Stimulated activated CD4-positive, alpha-beta T cell treated with anti-CD3 and anti-CD28 coated beads, Interleukin-1b, Interleukin-23, amount 100 ng/mL, for 4 hours (primary cell): Measurements from ENCODE around the gene ITM2B.
A peak's percentile ranks its signal among the peaks of the same experiment; 100 is the strongest.
"Not testable (repeated sequence)": the region's sequence is repeated elsewhere in the genome, so short reads cannot be mapped to it uniquely, and the experiment has no call there.

ENCODE experiments used
- DNase-seq, 2 donors: peaks; one replicate each; pipeline ENCODE4 v3.0.0-alpha.2; 2020; ENCODE audit warnings: low read depth in 2 of 2

The ITM2B gene

DNA sequence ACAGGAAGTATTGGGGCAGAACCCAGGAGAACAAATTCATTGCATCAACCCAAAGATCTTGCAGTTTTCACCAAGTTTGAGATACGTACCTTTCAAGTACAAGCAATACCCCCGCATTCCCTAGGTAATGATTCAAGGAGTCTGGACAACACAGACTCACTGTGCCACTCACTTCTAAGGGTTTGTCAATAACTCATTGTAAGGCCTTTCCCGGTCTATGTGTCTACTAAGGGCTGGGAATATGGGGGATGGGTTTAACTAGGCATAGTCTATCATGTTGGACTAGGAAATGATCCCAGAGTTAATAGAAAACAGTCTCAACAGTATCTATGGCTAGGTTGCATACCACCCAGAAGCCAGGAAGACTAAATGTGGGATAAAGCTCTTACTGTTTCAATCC, 8.3 kb upstream of the ITM2B start:
- no peak for DNase-seq

DNA sequence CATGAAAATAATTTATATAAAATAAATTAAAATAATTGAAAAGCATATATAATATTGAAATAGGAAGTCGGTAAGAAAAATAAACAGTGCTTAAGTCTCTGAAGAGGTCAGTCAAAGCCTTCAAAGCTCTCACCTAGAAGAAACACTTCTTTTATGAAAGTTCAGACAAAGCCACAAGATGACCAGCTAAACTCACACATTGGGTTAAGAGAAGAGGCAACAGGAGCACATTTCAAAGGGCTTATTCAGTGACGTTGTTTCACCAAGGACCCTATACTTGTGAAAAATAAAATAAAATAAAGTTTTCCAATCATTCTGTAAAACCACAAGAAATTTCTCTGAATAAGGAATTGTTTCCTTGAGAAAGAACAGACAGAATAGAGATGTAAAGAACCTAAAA, 2.5 kb upstream of the ITM2B start:
- no peak for DNase-seq

DNA sequence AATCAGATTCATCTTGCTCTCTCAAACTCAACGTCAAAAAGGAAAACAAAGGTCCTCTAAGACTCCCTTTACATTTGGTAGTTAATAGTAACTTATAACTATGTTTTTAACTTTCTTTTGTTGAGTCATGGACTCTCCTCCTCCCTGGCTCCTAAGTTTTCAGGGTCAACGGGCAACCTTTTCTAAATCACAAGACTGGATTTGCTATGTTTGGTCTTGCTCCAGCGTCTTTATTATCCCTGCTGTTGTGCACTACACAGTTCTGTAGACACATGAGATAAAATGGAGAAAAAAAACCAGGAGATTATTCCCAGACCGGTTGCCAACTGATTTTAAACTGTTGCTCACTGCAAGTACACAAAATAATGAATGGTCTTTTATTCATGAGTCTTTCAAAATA, 1.9 kb upstream of the ITM2B start:
- DNase-seq, result no peak

DNA sequence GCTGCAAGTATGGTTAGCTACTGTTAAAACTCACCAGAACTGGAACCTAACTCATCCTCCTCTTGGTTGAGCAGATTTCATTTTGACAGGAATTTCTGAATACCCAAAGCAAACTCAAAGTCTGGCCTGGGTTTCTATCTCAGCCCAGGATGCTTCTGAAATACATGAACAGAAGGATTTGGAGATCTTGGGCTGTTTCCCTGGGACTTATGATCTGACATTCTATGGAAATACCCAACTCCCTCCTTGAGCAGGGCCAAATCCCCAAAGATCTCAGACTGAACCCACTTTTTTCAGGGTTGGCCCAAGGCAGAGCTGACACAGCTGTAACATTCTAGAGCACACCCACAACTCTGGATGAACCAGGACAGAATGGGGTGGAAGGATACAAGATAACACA, 1.1 kb upstream of the ITM2B start:
- no peak for DNase-seq

- DNase-seq, result no peak
Measured at GRCh38 chr13:48232420-48233045, 473 bp upstream of the ITM2B start.

- DNase-seq, result peak in 1 of 2 donors; percentile 18
Measured at GRCh38 chr13:48233889-48234488, 983 bp downstream of the ITM2B start.

DNA sequence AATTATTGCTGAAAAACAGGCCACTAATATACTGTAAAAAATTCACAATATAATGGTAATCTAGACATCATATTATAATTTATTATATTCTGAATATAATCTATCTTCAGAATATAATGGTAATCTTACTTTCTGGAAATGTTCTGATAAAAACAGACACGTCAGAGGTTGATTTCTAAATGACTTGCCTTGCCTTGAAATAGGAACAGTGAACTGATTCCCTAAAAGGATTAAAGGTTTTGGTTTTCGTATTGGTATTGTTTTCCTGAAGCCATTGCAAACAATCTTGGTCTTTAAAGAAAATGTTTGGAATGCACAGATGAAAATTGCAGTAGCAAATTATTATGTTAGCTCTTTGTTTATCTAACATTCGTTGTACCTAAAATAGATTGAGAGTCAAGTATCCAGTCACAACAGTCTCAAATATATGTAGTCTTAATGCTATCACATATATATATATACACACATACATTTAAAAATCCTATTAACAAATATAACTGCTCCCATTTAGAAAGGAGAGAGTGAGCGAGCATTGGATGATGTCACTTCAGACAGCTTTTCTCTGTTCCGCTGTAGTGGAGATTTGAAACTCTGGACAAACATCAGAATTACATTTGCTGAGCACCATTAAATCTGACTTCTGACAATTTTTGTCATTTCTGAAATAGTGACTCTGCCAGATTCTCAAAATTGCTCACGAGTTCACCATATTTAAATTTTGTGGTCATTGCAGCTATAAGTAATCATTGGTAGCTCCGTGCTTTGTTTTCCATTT, 1.7 kb downstream of the ITM2B start:
- DNase-seq, result no peak

DNA sequence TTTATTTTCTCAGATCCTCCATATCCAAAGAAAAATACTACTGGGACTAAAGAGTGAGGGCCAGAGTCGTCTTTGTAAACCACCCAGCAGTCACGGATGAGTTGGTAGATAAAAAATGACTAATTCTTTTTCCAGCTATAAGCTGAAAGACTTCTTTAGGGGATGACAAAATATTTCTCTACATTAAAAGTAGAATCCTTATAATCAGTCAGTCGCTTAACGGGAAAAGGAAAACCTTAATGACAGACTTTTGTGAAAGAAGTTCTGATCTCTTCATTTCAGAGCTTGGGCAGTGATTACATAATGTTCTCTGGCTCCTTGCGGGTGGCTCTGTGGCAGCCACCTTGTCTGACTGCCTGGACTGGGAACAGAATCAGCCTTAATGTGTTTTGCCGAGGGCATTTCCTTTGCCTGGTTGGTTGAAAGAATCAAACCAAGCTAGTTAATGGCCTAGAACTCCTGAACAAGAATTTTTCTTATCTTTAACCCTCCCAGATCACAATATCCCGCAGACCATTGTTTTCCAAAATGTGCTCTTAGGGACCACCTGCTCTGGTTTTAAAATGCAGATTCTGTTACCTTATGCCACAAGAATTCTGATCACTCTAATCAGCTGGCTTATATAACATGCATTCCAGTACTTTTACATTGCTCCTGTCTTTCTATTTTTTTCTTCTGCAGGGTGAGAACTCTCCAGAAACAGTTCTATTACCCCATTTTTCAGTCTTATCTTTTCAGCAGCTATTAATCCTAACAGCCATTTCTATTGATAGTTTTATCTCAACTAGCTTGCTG, 2.5 kb downstream of the ITM2B start:
- no peak for DNase-seq

DNA sequence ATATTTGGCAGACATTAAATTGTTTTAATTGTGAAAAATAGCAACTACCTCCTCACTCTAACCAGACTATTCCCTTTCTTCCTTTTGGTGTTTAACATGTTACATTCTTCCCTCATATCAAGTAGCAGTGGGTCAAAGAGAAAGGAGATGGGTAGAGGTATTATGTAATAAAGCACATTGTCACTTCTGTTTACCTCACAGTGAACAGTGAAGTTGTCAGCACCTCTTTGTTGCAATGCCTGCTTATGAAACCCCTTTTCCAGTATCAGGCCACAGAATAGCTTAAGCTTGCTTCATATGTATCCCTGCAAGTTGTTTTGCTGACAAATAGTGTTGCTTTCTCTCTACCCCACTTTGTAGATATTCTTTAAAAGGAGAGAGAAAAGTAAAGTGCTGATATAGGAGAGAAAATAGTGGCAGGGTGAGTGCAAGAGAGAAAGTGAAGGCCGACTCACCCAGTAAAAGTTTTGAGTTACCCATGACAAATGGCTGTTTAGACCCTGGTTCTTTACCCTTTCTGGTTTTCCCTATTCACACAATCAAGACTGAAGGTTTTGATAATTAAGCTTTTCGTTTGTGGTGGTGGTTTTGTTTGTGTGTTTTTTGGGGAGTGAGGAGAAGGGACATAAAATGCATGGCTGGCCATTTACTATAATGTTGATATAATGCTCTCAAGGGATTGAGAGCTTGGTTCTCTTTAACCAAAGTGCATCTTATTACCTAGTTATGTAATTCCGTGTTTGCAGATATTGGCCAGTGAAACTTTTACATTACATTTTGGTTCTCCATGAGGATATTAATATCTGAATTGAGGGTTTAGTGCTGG, 3.7 kb downstream of the ITM2B start:
- no peak for DNase-seq

- not testable (repeated sequence) for DNase-seq
Measured at GRCh38 chr13:48239369-48239768, 6.4 kb downstream of the ITM2B start.

GRCh38 chr13:48241651-48242050, 8.6 kb downstream of the ITM2B start:
- no peak for DNase-seq

GRCh38 chr13:48242677-48243076, 9.7 kb downstream of the ITM2B start:
- DNase-seq, result no peak

DNA sequence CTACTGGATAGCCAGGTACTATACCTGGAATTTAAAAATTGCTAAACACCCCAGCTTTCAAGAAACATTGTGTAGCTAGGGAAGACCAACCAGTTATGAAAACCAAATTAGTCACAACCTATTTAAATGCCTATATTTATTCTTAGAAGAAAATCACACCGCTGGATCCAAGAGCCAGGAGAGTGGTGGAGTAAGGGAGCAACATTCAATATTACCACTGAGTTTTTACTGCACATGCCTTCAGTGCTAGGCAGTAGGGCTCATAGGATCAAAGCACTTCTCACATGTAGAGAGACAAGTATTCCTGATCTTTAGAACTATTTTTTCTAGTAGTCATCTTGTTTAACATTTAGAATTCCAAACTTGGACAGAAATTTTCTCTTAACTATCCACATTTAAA, 11.2 kb downstream of the ITM2B start:
- DNase-seq, result no peak

DNA sequence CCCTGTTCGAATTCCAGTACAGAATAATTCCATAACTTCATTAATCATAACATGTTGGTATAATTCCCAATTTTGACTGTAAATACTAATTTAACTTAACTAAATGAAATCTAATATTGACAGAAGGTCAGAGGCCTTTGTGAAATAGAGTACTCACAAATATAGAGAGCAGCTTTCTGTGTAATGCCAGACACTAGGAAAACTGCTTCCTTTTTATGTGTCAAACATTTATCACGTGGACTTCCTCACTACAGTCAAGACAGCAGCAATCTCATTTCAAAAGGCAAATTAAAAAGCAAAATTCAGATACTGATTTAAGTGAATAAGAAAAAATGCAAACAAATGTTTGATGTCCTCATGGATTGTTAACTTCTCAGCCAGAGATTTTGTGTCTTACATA, 13.1 kb downstream of the ITM2B start:
- no peak for DNase-seq

DNA sequence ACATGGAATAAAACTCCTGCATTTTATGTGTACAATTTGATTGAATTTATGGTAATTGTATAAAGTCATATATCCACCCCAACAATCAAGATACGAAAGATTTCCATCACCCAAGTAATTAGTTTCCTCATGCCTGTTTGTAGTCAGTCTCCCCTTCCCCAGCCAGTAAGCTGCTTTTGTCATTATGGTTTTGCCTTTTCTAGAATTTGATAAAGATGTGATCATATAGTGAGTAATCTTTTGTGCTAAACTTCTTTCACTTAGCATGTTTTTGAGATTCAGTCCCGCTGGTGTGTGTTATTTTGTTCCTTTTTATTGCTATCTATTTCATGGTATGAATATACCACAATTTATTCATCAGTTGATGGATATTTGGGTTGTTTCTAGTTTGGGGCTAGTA, 16.0 kb downstream of the ITM2B start:
- DNase-seq, result no peak

DNA sequence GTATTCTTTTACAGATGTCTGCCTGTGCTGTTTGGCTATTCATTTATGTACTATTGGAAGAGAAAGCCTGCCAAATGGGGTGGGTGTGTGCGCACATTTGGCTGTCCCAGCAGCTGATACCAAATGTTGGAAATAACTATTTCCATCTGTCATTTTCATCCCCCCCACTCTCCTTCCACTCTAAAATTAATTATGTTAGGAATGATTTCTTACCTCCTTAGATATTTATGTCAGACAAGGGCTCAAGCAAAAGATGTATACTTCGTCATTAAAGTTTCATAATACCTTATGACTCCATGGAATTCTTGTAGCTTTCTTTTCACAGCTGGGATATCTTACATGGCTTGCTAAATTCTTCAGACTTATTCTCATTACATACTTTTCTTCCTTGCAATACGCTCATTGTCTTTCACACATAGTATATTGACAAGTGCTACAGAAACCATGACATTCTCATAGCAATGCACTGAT, 18.6 kb downstream of the ITM2B start:
- no peak for DNase-seq

GRCh38 chr13:48252176-48252575, 19.2 kb downstream of the ITM2B start:
- no peak for DNase-seq

DNA sequence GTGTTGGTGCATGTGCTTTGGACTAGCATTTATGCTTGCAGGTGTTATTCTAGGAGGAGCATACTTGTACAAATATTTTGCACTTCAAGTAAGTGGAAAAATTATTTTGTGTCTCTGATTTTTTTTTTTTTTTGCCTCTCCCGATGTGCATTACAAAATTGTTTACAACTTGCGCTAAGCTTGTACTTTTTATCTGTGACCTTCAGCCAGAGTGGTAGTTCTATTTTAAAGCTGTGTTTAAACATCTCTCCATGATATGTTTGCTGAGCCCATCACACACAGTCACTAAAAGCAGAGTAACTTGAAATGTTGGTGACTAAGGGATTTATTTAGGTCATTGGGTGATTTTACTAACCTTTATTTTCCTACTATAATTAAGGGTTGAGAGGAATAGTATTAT, 20.8 kb downstream of the ITM2B start:
- DNase-seq, result no peak

DNA sequence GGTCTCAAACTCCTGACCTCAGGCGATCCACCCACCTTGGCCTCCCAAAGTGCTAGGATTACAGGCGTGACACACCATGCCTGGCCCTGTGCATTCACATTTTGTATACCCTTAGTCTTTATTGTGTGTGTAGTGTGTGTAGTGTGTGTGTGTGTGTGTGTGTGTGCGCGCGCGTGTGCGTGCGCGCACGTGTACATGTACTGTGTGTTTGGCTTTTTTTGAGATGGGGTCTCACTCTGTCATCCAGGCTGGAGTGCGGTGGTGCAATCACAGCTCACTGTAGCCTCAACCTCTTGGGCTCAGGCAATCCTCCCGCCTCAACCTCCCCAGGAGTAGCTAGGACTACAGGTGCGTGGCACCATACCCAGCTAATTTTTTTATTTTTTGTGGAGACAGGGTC, 22.1 kb downstream of the ITM2B start:
- DNase-seq, result no peak

DNA sequence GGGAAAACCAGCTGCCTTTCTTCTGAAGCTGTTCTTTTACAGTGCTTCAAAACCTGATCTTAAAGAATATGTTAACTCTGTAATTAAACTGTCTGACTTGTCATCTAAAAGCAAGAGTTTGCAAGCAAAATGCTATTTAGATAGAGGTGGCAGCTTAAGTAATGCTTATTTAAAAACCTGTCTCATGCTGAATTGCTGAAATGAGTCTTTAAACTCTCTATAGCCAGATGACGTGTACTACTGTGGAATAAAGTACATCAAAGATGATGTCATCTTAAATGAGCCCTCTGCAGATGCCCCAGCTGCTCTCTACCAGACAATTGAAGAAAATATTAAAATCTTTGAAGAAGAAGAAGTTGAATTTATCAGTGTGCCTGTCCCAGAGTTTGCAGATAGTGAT, 22.9 kb downstream of the ITM2B start:
- DNase-seq, result no peak

DNA sequence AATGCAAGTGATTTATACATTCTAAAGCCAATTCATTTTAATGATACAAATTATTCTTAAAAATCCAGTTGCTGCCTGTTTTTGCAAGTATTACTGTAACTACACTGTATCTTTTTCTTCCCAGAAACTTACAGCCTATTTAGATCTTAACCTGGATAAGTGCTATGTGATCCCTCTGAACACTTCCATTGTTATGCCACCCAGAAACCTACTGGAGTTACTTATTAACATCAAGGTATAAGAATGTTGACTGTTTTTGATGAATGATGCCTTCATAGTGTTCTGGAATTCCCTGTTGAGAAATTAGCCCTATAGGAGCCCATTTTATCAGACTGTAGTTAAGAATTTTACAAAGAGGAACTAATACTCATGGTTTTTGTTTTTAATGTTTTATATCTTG, 25.0 kb downstream of the ITM2B start:
- no peak for DNase-seq
